ENCODE measurements around the gene TMF1. TPM values are rescaled to one million over a fixed set of nuclear protein-coding genes. Genes with fewer than 3 reads are reported as not detected.

Gene TMF1
- total RNA-seq, 1 donor from 2014 or later = 18.1 TPM

DNA sequence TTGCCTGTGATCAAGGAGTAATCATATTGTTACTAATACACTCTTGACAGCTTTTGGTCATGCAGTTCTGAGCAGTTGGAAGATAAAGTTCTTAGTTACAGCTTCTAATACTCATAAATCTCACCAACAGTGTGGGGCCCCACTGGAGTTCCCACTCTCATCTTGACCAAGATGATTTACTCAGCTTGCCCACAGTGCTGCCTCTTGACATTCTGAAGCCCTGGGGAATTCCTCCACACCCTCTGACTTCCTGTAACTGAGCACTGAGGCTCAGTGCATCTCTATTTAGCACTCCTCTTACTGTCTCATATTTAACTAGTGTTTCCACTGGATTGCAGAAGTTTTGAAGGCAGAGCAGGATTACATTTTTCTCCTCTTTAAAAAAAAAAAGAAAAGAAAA lies 30.7 kb upstream of the TMF1 start:
- Mint-ChIP-seq H3K9me3 (ENCODE audit: unreplicated experiment) (no peaks in the 10 kb centered on the region), H3K27me3 (ENCODE audit: unreplicated experiment) (peaks cover 9% of the 10 kb centered on the region), H3K4me1 (ENCODE audit: unreplicated experiment) (peaks cover 48% of the 10 kb centered on the region), H3K27ac (ENCODE audit: unreplicated experiment) (peak overlapping the region; percentile 45), H3K36me3 (ENCODE audit: low read depth, unreplicated experiment) (peaks cover 8% of the 10 kb centered on the region), H3K4me3 (ENCODE audit: unreplicated experiment) (no peak overlapping the region)
- DNase-seq (ENCODE audit: low spot score) = no peak
- TF ChIP-seq, protein P1, sequence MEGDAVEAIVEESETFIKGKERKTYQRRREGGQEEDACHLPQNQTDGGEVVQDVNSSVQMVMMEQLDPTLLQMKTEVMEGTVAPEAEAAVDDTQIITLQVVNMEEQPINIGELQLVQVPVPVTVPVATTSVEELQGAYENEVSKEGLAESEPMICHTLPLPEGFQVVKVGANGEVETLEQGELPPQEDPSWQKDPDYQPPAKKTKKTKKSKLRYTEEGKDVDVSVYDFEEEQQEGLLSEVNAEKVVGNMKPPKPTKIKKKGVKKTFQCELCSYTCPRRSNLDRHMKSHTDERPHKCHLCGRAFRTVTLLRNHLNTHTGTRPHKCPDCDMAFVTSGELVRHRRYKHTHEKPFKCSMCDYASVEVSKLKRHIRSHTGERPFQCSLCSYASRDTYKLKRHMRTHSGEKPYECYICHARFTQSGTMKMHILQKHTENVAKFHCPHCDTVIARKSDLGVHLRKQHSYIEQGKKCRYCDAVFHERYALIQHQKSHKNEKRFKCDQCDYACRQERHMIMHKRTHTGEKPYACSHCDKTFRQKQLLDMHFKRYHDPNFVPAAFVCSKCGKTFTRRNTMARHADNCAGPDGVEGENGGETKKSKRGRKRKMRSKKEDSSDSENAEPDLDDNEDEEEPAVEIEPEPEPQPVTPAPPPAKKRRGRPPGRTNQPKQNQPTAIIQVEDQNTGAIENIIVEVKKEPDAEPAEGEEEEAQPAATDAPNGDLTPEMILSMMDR (IDR thresholded peaks at IDR 0.05; ENCODE audit: unreplicated experiment) = no peak

DNA sequence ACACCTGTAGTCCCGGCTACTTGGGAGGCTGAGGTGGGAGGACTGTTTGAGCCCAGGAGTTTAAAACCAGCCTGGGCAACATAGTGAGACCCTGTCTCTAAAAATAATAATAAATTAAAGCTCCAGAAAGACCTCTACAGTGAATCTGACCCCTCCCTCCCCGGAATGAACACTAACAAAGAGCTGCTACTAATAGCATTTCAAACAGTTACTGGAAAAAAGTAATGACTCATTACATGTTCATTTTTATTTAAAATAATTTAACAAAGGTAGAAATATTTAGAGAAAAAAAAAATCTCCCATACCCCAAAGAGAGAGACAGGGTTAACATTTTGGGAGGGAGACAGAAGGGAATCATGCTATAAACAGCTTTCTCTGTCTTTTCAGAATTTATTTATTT lies 30.2 kb upstream of the TMF1 start:
- no peak for DNase-seq (ENCODE audit: low spot score)
- H3K4me3 Mint-ChIP-seq (ENCODE audit: unreplicated experiment) = no peak overlapping the region
- TF ChIP-seq, protein P1 (IDR thresholded peaks at IDR 0.05; ENCODE audit: unreplicated experiment) = no peak
- H3K27me3 Mint-ChIP-seq (ENCODE audit: unreplicated experiment) = peaks cover 9% of the 10 kb centered on the region
- peaks cover 48% of the 10 kb centered on the region for H3K4me1 Mint-ChIP-seq (ENCODE audit: unreplicated experiment)
- H3K9me3 Mint-ChIP-seq (ENCODE audit: unreplicated experiment) = no peaks in the 10 kb centered on the region
- peaks cover 8% of the 10 kb centered on the region for H3K36me3 Mint-ChIP-seq (ENCODE audit: low read depth, unreplicated experiment)
- peak overlapping the region; percentile 45 for H3K27ac Mint-ChIP-seq (ENCODE audit: unreplicated experiment)

DNA sequence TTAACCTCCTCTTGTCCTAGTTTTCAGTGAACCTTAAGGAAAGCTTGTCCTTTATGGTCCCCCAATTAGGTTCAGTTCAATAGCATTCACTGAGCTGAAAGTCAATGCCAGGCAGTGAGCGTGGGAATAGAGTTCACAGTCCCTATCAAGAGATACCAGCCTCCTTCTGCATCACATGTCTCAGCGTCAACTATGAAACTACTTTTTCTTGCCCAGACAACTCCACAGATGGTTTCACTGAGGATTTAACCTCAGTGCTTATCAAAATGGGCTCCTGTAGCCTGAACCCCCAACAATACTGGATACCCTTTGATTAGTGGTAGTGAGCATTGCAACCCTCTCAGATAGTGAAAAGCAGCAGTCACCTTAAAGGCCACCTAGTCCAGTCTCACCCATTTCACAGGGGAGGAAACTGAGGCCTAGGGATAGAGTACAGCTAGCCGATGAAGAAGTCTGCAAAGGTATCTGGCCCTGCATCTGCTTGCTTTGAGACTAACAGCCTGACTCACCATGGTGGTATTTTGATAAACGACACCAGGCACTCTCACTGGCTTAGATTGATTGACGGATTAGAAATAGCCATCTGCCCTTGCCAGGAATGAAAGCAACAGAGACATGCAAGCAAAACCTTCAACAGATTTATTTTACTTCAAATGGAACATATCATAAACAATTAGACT lies 29.6 kb upstream of the TMF1 start:
- DNase-seq (ENCODE audit: low spot score) = no peak
- peaks cover 8% of the 10 kb centered on the region for H3K36me3 Mint-ChIP-seq (ENCODE audit: low read depth, unreplicated experiment)
- no peak overlapping the region for H3K27ac Mint-ChIP-seq (ENCODE audit: unreplicated experiment)
- H3K4me1 Mint-ChIP-seq (ENCODE audit: unreplicated experiment) = peaks cover 48% of the 10 kb centered on the region
- no peaks in the 10 kb centered on the region for H3K9me3 Mint-ChIP-seq (ENCODE audit: unreplicated experiment)
- H3K4me3 Mint-ChIP-seq (ENCODE audit: unreplicated experiment) = no peak overlapping the region
- H3K27me3 Mint-ChIP-seq (ENCODE audit: unreplicated experiment) = peaks cover 9% of the 10 kb centered on the region
- TF ChIP-seq, protein P1 (IDR thresholded peaks at IDR 0.05; ENCODE audit: unreplicated experiment) = no peak

DNA sequence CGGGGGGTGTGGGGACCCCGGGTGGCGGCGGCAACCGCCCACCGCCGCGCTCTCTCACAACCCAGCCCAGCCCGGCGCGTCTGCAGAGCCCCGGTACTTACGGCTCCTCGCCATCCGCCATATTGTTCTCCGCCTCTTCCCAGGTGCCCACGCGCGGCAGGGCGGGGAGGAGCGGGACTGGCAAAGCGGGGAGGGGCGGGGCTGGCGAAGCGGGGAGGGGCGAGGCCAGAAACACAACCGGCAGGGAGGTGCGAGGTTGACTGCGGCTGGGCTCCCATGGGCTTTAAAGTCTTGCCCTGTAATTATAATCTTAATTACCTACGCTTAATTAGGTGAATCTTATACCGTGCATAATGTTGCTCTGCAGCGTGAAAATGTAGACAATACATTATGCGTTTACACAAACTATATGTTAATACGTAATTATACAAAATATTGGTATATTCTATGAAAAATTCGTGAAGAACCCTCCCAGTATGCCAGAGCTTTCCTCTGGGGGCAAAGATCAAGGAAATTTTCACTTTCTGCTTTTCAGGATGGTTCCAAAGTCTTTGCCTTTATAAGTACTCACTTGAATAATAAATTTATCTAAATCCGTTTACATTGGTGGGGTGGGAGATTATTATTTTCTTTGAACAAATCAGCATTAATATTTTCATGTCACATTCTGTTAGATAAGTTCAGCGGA lies 28.2 kb upstream of the TMF1 start, which contains the start of gene UBA3:
Gene UBA3, minus strand, starts transcription at position 133 of the 688 bp plus-strand sequence. Its CDS starts 12 bp downstream, at position 121.
- peaks cover 2% of the 10 kb centered on the region for H3K27me3 Mint-ChIP-seq (ENCODE audit: unreplicated experiment)
- peaks cover 8% of the 10 kb centered on the region for H3K36me3 Mint-ChIP-seq (ENCODE audit: low read depth, unreplicated experiment)
- peak within 1 kb of the TSS; percentile 89 for H3K27ac Mint-ChIP-seq (ENCODE audit: unreplicated experiment)
- H3K9me3 Mint-ChIP-seq (ENCODE audit: unreplicated experiment) = no peaks in the 10 kb centered on the region
- peak within 1 kb of the TSS; percentile 96 for H3K4me3 Mint-ChIP-seq (ENCODE audit: unreplicated experiment)
- peak; percentile 91 for DNase-seq (ENCODE audit: low spot score)
- TF ChIP-seq, protein P1 (IDR thresholded peaks at IDR 0.05; ENCODE audit: unreplicated experiment) = no peak
- peaks cover 37% of the 10 kb centered on the region for H3K4me1 Mint-ChIP-seq (ENCODE audit: unreplicated experiment)
